HG02943 (cell line): Measurements from ENCODE around the gene GPR37L1.

Experiments
- ATAC-seq: cut with Tn5 transposase; IDR thresholded peaks from one replicate; pipeline ENCODE4 v1.9.1; 2021; ENCODE audit warnings: mild to moderate bottlenecking, low read depth, moderate library complexity; ENCODE audit not compliant: unreplicated experiment

Gene GPR37L1

GRCh38 chr1:202122639-202123335, at the start of gene GPR37L1:
Gene GPR37L1 (plus strand): TSS chr1:202122917. CDS start chr1:202122964, 47 bp downstream.
- ATAC-seq = no peak

- no peak for ATAC-seq
Measured at GRCh38 chr1:202073206-202073605, 49.5 kb upstream of the GPR37L1 start.

- no peak for ATAC-seq
Measured at GRCh38 chr1:202074985-202075384, 47.7 kb upstream of the GPR37L1 start.

- no peak for ATAC-seq
Measured at GRCh38 chr1:202075389-202075788, 47.3 kb upstream of the GPR37L1 start.

- ATAC-seq = no peak
Measured at GRCh38 chr1:202076050-202076511, 46.6 kb upstream of the GPR37L1 start.

- ATAC-seq = no peak
Measured at GRCh38 chr1:202078241-202078640, 44.5 kb upstream of the GPR37L1 start.

GRCh38 chr1:202081992-202082391, 40.7 kb upstream of the GPR37L1 start:
- ATAC-seq = no peak

- ATAC-seq = no peak
Measured at GRCh38 chr1:202084791-202085681, 37.7 kb upstream of the GPR37L1 start.

- ATAC-seq = no peak
Measured at GRCh38 chr1:202085682-202086373, 36.9 kb upstream of the GPR37L1 start.

GRCh38 chr1:202086579-202087350, 36.0 kb upstream of the GPR37L1 start:
- ATAC-seq = no peak

GRCh38 chr1:202088206-202088605, 34.5 kb upstream of the GPR37L1 start:
- no peak for ATAC-seq

GRCh38 chr1:202090994-202091393, 31.7 kb upstream of the GPR37L1 start:
- ATAC-seq = no peak

- ATAC-seq = no peak
Measured at GRCh38 chr1:202093858-202094257, 28.9 kb upstream of the GPR37L1 start.

GRCh38 chr1:202101184-202101583, 21.5 kb upstream of the GPR37L1 start:
- no peak for ATAC-seq

GRCh38 chr1:202104073-202104472, 18.6 kb upstream of the GPR37L1 start:
- no peak for ATAC-seq

GRCh38 chr1:202105571-202106339, 17.0 kb upstream of the GPR37L1 start:
- no peak for ATAC-seq

GRCh38 chr1:202106340-202107254, 16.1 kb upstream of the GPR37L1 start:
- no peak for ATAC-seq

GRCh38 chr1:202107321-202107761, 15.4 kb upstream of the GPR37L1 start:
- ATAC-seq = no peak
